Psoas muscle (tissue), 8 donors: ENCODE data around the gene LTA4H. TPM values are rescaled to one million over a fixed set of nuclear protein-coding genes. Genes with fewer than 3 reads are reported as not detected.

Experiments used
- ATAC-seq, 4 donors: fragments of 200-7000 bp; cut with Tn5 transposase; one replicate each; pipeline ENCODE4 v1.9.1; 2020; ENCODE audit warnings: moderate library complexity in 3 of 4, mild to moderate bottlenecking in 2 of 4
- DNase-seq, 2 donors: peaks; one replicate each; pipeline ENCODE4 v3.0.0-alpha.2; 2020
- H3K27ac ChIP-seq: fragments of 200-600 bp; one replicate; pipeline ENCODE4 v1.8.0; 2022
- H3K27me3 ChIP-seq, 3 donors: fragments of 200-600 bp in 1 of 3; one replicate each; pipeline versions ENCODE4 v1.6.1 to v1.8.0; 2013 to 2022; ENCODE audit warnings: low read length in 2 of 3, mild to moderate bottlenecking in 2 of 3, moderate library complexity in 1 of 3; ENCODE audit not compliant: insufficient read depth in 3 of 3
- H3K36me3 ChIP-seq, 2 donors: fragments of 200-600 bp in 1 of 2; one replicate each; pipeline versions ENCODE4 v1.6.1 to v1.8.0; 2013 to 2022; ENCODE audit warnings: low read depth in 1 of 2, mild to moderate bottlenecking in 1 of 2, moderate library complexity in 1 of 2; ENCODE audit not compliant: insufficient read depth in 1 of 2
- H3K4me1 ChIP-seq: fragments of 200-600 bp; one replicate; pipeline ENCODE4 v1.8.0; 2022
- H3K4me3 ChIP-seq: fragments of 200-600 bp; one replicate; pipeline ENCODE4 v1.8.0; 2022; ENCODE audit warnings: mild to moderate bottlenecking
- H3K9me3 ChIP-seq: fragments of 200-600 bp; one replicate; pipeline ENCODE4 v1.8.0; 2022
- CTCF ChIP-seq: fragments of 200-600 bp; IDR thresholded peaks from one replicate; pipeline ENCODE4 v1.8.0; 2022; ENCODE audit warnings: antibody characterized with exemption
- WGBS, 3 donors: extraction: QIAGEN DNeasy Blood & Tissue Kit; methylation state at CpG; one replicate each; pipeline versions ENCODE4 v1.1.6 to v1.1.7; 2013; 5-methylcytosine and 5-hydroxymethylcytosine counted together
- intact Hi-C, 2 donors: fragments of 100-400 bp; cut with DNase I; formaldehyde crosslinking; loops; one replicate each; pipeline versions ENCODE4 v1.11.0 to v1.14.2; 2022
- polyA plus RNA-seq, 3 donors: library from polyadenylated mRNA; stranded (reverse); fragments of 200-250 nt; gene quantifications; one replicate each; pipeline ENCODE4 v1.2.3, GENCODE V29; 2013
- total RNA-seq, 4 donors: library from RNA; stranded (reverse); fragmentation: NEBNext Ultra II Directional in 2 of 4; extraction: Animal tissue kit (Norgen Biotek cat#: 25700) in 2 of 4; gene quantifications; one replicate each; pipeline versions ENCODE4 v1.2.1 to v1.2.4, GENCODE V29; 2021 to 2023
- donor health status: healthy with polysubstance abuse.
- donor health status: DM: no; HTN: no; CAD: no; lungs with moderate emphysema.
- donor health status: Bipolar disorder and iron deficiency.
- donor health status: healthy.
- donor health status: DM: yes; HTN: yes; CAD: no.
- donor health status: DM: no; HTN: no; CAD: no.
- donor health status: DM: no; HTN: no; CAD: no.
- donor health status: DM: yes; HTN: yes; CAD: no.

Gene LTA4H
- total and polyA plus RNA-seq, 7 donors = 18.6 to 51.2 (median 31.3) TPM

- no peak for ATAC-seq
- no peak overlapping the region for H3K4me3 ChIP-seq
- no peak for TF ChIP-seq CTCF
- no peaks in the 10 kb centered on the region for H3K27me3 ChIP-seq
- no peaks in the 10 kb centered on the region for H3K4me1 ChIP-seq
- no peak overlapping the region for H3K27ac ChIP-seq
- 90 to 98% (median 96%) methylated on average over 2 of the region's 2 CpGs for WGBS, 3 donors
- intact Hi-C loops = no loop called here
- H3K36me3 ChIP-seq = no peaks in the 10 kb centered on the region
- DNase-seq = no peak
- no peaks in the 10 kb centered on the region for H3K9me3 ChIP-seq
Observed at GRCh38 chr12:95967301-95967700, 68.1 kb downstream of the LTA4H start.

DNA sequence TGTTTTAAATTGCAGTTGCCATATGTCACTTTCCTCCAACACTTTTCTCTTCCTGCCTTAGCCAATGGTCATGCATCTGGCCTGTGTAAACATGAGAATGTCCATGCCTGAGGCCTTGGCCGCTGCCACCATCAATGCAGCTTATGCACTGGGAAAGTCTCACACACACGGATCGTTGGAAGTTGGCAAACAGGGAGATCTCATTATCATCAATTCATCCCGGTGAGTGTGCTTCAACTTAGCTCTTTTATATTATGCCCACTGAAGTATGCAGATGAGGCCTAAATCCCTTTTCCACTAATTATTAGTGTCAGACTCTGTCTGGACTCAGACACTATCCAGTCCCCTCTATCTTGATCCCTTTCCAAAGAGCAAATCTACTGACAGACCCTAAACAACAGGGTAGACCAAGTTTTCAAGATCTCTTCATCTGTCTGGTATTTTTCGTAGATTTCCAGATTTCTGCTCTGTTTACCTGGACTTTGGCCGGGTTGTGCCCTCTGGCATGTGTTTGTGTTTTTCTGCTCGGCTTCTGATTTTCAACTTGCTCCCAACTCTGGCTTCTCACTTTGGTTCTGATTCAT, 69.0 kb downstream of the LTA4H start:
- Histone ChIP-seq H3K36me3 (no peaks in the 10 kb centered on the region), H3K9me3 (no peaks in the 10 kb centered on the region), H3K27ac (no peak overlapping the region), H3K27me3 (no peaks in the 10 kb centered on the region), H3K4me3 (no peak overlapping the region), H3K4me1 (no peaks in the 10 kb centered on the region)
- no peak for TF ChIP-seq CTCF
- ATAC-seq (no peak), DNase-seq (no peak)
- intact Hi-C loops = no loop called here
- 64 to 81% (median 79%) methylated on average over 7 of the region's 7 CpGs for WGBS, 3 donors

DNA sequence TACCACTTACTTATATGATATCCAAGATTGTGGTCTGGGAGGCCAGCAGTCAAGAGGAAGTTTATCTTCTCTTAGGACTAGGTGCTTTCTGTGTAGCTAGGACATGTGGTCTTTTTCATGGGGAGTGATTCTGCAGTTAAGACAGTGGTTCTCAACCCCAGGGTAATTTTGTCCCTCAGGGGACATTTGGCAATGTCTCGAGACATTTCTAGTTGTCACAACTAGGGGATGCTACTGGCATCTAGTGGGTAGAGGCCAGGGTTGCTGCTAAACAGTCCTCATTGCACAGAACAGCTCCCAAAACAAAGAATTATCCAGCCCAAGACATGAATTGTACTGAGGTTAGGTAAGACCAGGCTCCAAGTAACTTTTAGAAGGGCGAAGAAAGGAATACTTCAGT, 72.3 kb downstream of the LTA4H start:
- intact Hi-C loops = no loop called here

GRCh38 chr12:95962222-95962621, 73.2 kb downstream of the LTA4H start:
- intact Hi-C loops = no loop called here
- H3K36me3 ChIP-seq = no peaks in the 10 kb centered on the region
- peaks cover 0 to 2% (median 0%) of the 10 kb centered on the region in 3 donors for H3K27me3 ChIP-seq
- no peak overlapping the region for H3K27ac ChIP-seq
- no peak for ATAC-seq
- no peaks in the 10 kb centered on the region for H3K4me1 ChIP-seq
- no peak for DNase-seq
- 73 to 79% (median 73%) methylated on average over 7 of the region's 7 CpGs for WGBS, 3 donors
- H3K4me3 ChIP-seq = no peak overlapping the region
- H3K9me3 ChIP-seq = no peaks in the 10 kb centered on the region
- no peak for TF ChIP-seq CTCF

More for the DNA sequence above, 72.3 kb downstream of the LTA4H start:
- Histone ChIP-seq H3K9me3 (no peaks in the 10 kb centered on the region), H3K27ac (no peak overlapping the region), H3K27me3 (peaks cover 0 to 2% (median 0%) of the 10 kb centered on the region in 3 donors), H3K4me3 (no peak overlapping the region), H3K36me3 (no peaks in the 10 kb centered on the region), H3K4me1 (no peaks in the 10 kb centered on the region)
- 81 to 85% (median 81%) methylated on average over 2 of the region's 2 CpGs for WGBS, 3 donors
- ATAC-seq (no peak), DNase-seq (no peak)
- TF ChIP-seq CTCF = no peak

GRCh38 chr12:95960241-95960640, 75.1 kb downstream of the LTA4H start:
- no peaks in the 10 kb centered on the region for H3K4me1 ChIP-seq
- no peaks in the 10 kb centered on the region for H3K9me3 ChIP-seq
- DNase-seq (no peak), ATAC-seq (no peak)
- intact Hi-C loops = no loop called here
- 58 to 61% (median 59%) methylated on average over 5 of the region's 5 CpGs for WGBS, 3 donors
- no peaks in the 10 kb centered on the region for H3K36me3 ChIP-seq
- H3K4me3 ChIP-seq = no peak overlapping the region
- no peak for TF ChIP-seq CTCF
- no peak overlapping the region for H3K27ac ChIP-seq
- peaks cover 0 to 2% (median 0%) of the 10 kb centered on the region in 3 donors for H3K27me3 ChIP-seq
